Nephron (organoid): ENCODE results near the gene CACYBP.
A peak's percentile ranks its signal among the peaks of the same experiment; 100 is the strongest.

ENCODE experiments used
- H3K27ac Mint-ChIP-seq, 3 experiments: 2 replicates each; pipeline ENCODE4 v1.8.0; 2020; ENCODE audit warnings: mixed read lengths in 3 of 3, mild to moderate bottlenecking in 2 of 3, moderate library complexity in 1 of 3
- H3K27me3 Mint-ChIP-seq: 2 replicates; pipeline ENCODE4 v1.8.0; 2021; ENCODE audit warnings: low read depth, mild to moderate bottlenecking, moderate library complexity, mixed read lengths
- H3K36me3 Mint-ChIP-seq: 2 replicates; pipeline ENCODE4 v1.8.0; 2020; ENCODE audit warnings: low read depth, mixed read lengths
- H3K4me1 Mint-ChIP-seq: 2 replicates; pipeline ENCODE4 v1.8.0; 2020; ENCODE audit warnings: mixed read lengths
- H3K4me3 Mint-ChIP-seq, 3 experiments: 2 replicates each; pipeline ENCODE4 v1.8.0; 2020; ENCODE audit warnings: mild to moderate bottlenecking in 3 of 3, mixed read lengths in 3 of 3, moderate library complexity in 2 of 3
- H3K9me3 Mint-ChIP-seq: 2 replicates; pipeline ENCODE4 v1.8.0; 2020; ENCODE audit warnings: mixed read lengths
- CTCF ChIP-seq, 3 experiments: fragments of 200-600 bp; sonication (generic); IDR thresholded peaks; one replicate each; pipeline ENCODE4 v1.5.0; 2021; ENCODE audit warnings: antibody characterized with exemption in 3 of 3; ENCODE audit not compliant: unreplicated experiment in 3 of 3

Gene CACYBP

DNA sequence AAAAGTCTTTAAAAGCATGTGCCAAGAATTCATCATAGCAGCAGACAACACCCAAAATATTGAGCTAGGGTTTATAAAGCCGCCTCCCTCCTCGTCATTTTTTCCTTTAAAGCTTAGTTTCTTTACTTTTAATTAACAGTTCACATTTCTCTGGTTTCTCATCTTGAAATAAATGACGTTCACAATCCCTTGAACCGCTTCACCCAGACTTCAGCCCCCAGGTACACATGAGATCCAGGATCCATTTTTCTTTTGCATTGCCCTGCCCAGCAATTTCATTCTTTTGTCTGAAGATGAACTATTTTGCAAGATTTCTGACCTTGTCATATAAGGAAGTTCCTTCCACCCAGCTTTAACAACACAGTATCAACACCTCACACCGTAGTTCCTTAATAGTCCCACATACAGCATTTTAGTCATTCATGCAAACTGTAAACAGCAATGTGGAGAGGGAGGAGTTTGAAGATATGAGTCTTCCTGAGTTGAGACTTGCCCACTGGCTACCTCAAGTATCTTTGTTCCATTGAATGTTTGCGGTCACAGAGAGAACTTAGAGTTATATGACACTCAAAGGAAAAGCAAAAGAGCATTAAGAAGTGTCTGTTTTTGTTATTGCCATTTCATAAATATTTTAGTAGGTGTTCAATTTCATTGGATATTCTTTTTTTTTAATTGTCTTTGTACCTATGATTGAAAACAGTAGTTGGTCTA lies 35.3 kb upstream of the CACYBP start:
- peak overlapping the region in 2 of 3 experiments; percentile 15 to 51 for H3K4me3 Mint-ChIP-seq
- peaks cover 52% of the 10 kb centered on the region for H3K4me1 Mint-ChIP-seq
- no peak for TF ChIP-seq CTCF (IDR thresholded peaks at IDR 0.05; ENCODE audit: unreplicated experiment in 3 of 3)
- H3K9me3 Mint-ChIP-seq = no peaks in the 10 kb centered on the region
- H3K27me3 Mint-ChIP-seq = no peaks in the 10 kb centered on the region
- peak overlapping the region; percentile 58 to 89 (median 75) for H3K27ac Mint-ChIP-seq
- no peaks in the 10 kb centered on the region for H3K36me3 Mint-ChIP-seq

- Mint-ChIP-seq H3K9me3 (no peaks in the 10 kb centered on the region), H3K27me3 (no peaks in the 10 kb centered on the region), H3K36me3 (no peaks in the 10 kb centered on the region), H3K4me1 (peaks cover 52% of the 10 kb centered on the region), H3K4me3 (peak overlapping the region in 1 of 3 experiments; percentile 10), H3K27ac (peak overlapping the region; percentile 14 to 89 (median 59))
- TF ChIP-seq CTCF (IDR thresholded peaks at IDR 0.05; ENCODE audit: unreplicated experiment in 3 of 3) = no peak
Measured at GRCh38 chr1:174964972-174965361, 34.8 kb upstream of the CACYBP start.

DNA sequence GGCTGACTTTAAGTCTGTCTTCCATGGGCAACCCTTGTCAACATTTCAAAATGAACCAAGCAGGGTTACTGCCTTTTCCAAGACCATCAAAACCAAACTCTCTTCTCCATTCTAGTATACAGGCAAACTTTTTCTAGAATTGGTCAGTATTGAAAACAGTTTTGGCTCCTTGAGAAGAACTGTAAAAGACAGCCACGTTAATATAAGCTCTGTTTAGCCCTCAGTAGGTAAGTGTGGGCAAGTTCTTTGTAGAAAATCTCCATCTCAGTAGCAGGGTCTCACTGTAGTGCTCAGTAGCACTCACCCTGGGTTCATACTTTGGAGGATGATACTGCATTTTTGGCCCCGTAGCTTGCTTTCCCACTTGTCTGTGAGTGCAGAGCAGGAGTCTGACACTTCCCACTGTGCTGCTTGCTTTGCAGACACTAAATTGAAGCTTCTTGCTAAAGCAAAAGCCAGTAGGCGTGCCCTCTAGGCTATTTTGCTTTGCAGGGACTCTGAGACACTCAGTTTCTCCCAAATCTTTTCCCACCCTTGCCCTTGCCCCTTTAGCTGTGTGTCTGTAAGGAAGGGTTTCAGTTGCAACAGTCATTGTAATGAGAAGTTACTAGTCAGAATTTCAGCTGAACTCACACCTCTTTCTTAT lies 34.3 kb upstream of the CACYBP start:
- Mint-ChIP-seq H3K27me3 (no peaks in the 10 kb centered on the region), H3K36me3 (no peaks in the 10 kb centered on the region), H3K9me3 (no peaks in the 10 kb centered on the region), H3K4me1 (peaks cover 52% of the 10 kb centered on the region), H3K27ac (peak overlapping the region; percentile 14 to 89 (median 59)), H3K4me3 (peak overlapping the region in 2 of 3 experiments; percentile 11 to 33)
- no peak for TF ChIP-seq CTCF (IDR thresholded peaks at IDR 0.05; ENCODE audit: unreplicated experiment in 3 of 3)

- Mint-ChIP-seq H3K36me3 (no peaks in the 10 kb centered on the region), H3K27ac (peak overlapping the region; percentile 20 to 89 (median 74)), H3K27me3 (no peaks in the 10 kb centered on the region), H3K9me3 (no peaks in the 10 kb centered on the region), H3K4me3 (no peak overlapping the region), H3K4me1 (peaks cover 52% of the 10 kb centered on the region)
- no peak for TF ChIP-seq CTCF (IDR thresholded peaks at IDR 0.05; ENCODE audit: unreplicated experiment in 3 of 3)
Measured at GRCh38 chr1:174966008-174966572, 33.7 kb upstream of the CACYBP start.

DNA sequence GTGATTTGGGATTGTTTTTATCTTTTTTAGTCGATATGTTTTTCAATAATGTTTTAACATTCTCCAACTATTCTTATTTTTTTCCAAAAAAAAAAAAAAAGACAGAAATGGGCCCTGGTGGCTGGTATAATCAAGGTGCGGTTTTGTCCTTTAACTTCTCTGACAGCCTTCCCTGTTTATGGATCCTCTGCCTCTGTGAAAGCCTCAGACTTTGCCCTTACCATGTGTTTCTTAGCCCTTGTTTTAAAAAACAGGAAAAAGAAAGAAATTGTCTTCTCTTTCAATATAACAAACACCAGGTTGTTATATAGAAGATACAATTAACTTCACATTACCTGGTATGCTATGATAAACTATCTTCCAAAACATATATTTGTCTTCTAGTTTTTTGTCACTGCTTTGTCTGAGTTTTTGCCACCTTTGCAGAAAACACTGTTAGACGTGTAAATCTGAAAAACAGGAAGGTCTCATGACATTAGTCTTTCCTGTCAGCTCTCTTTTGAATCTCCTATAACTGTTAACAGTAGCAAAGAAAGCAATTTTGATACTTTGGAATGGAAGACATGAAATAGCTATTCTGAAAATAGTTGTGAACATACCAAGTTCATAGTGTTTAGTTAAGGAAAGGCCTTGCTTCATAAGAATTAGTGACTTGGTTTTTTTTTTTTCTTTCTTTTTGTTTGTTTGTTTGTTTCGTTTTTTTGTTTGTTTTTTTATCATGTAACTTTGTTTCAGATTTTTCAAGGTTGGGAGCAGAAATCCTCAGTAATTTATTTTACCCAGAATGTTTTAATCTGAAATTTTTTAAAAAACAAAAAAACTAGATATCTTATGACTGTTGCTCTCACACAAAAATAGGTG lies 31.7 kb upstream of the CACYBP start:
- H3K9me3 Mint-ChIP-seq = no peaks in the 10 kb centered on the region
- H3K27me3 Mint-ChIP-seq = no peaks in the 10 kb centered on the region
- H3K4me1 Mint-ChIP-seq = peaks cover 50% of the 10 kb centered on the region
- peak overlapping the region in 2 of 3 experiments; percentile 57 to 76 for H3K27ac Mint-ChIP-seq
- no peak overlapping the region for H3K4me3 Mint-ChIP-seq
- TF ChIP-seq CTCF (IDR thresholded peaks at IDR 0.05; ENCODE audit: unreplicated experiment in 3 of 3) = no peak
- H3K36me3 Mint-ChIP-seq = no peaks in the 10 kb centered on the region
